Erythroblast (primary cell): ENCODE data around the gene PTOV1.

Experiments used
- DNase-seq, 2 experiments: peaks; one replicate each; lab custom pipeline; 2025; lab: John Stamatoyannopoulos, UW
- GATA1 ChIP-seq: IDR thresholded peaks from 2 replicates; pipeline ENCODE4 v1.6.1; 2011; ENCODE audit warnings: low read depth, mild to moderate bottlenecking, control low read depth, low read length, moderate library complexity
- POLR2A ChIP-seq: IDR thresholded peaks from 2 replicates; pipeline ENCODE4 v1.6.1; 2011; ENCODE audit warnings: mild to moderate bottlenecking, low read length

The PTOV1 gene

DNA sequence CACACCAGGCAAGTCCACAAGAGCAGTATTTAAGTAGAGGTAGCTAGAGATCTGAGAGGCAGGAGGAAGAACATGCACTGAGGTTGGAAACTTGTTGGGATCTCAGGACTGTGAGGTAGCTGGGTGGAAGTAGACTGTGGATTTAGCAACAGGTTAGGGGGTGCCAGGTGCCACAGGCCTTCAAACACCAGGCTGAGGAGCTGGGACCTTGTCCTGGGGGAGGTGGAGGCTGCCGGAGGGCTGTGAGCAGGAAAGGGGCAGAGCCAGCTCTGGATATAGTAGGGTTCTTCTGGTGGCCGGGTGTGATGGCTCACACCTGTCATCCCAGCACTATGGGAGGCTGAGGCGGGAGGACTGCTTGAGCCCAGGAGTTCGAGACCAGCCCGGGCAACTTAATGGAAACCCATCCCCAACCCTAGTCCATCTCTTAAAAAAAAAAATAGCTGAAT lies 41.0 kb upstream of the PTOV1 start:
- TF ChIP-seq POLR2A (no peak), GATA1 (no peak)
- DNase-seq: no peak

GRCh38 chr19:49811328-49811727 lies 39.6 kb upstream of the PTOV1 start:
- TF ChIP-seq GATA1: no peak
- TF ChIP-seq POLR2A: no peak
- no peak for DNase-seq

DNA sequence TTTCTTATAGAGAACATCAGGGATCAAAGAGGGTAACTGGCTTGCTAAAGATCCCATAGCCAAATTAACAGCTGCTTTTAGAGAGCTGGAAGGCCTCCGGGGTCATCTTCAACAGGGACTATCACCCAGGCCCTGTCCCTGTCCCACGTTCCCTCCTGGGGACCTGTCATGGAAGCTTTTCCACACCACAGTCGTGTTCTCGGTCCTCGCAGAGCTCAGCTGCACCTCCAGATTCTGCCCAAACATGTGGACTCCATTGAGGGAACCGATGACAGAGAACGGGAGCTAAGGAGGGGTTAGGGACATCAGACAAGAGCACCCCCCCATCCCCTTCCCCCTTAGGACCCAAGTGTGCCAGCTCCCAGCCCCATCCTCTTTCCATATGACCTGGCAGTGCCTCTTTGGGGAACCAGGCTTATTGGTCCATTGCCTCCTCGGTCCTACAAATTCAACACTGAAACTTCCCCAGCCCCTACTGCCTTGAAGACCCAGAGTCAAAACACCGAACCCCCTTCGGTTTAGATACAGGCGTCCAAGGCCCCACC lies 38.4 kb upstream of the PTOV1 start:
- TF ChIP-seq GATA1 (no peak), POLR2A (no peak)
- no peak for DNase-seq

GRCh38 chr19:49812997-49813861 lies 37.7 kb upstream of the PTOV1 start, which contains the start of gene FUZ:
TSS of gene FUZ (minus strand) at chr19:49813292. CDS start at chr19:49813106, 186 bp downstream.
- peak; percentile 52 for TF ChIP-seq POLR2A
- TF ChIP-seq GATA1: no peak
- DNase-seq: peak; percentile 99 to 100

GRCh38 chr19:49814010-49814409 lies 36.9 kb upstream of the PTOV1 start:
- DNase-seq: no peak
- TF ChIP-seq POLR2A: no peak

- TF ChIP-seq GATA1 (no peak), POLR2A (no peak)
- no peak for DNase-seq
These were observed 34.4 kb upstream of the PTOV1 start for GRCh38 chr19:49816590-49816989.

DNA sequence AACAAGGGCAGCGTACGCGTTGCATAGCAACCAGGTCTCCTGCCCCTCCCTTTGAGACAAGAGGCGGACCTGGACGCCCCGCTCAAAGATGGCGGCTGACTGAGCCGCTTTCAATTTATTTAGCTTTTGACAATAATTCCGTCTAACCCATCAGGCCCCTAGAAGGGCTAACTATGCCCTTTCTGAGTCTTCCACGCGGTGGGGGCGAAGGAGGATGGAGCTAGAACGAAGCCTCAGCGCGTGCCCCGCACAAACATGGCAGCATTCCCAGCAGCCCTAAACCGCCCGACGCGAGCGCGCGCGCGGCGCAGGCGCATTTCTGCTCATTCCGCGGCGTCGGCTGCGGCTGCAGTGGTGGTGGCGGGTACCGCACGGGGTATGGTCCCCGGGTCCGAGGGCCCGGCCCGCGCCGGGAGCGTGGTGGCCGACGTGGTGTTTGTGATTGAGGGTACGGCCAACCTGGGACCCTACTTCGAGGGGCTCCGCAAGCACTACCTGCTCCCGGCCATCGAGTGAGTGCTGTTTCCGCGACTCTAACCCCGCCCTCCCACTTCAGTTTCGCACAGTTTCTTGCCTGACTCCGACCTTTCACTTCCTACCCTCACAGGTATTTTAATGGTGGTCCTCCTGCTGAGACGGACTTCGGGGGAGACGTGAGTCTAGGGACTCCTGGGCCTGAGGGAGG lies 32.9 kb upstream of the PTOV1 start, which contains the start of gene MED25:
TSS of gene MED25 (plus strand) at position 326 of the 685 bp plus-strand sequence. CDS start at position 379, 53 bp downstream.
- peak; percentile 90 for TF ChIP-seq POLR2A
- TF ChIP-seq GATA1: no peak
- peak; percentile 93 to 96 for DNase-seq

DNA sequence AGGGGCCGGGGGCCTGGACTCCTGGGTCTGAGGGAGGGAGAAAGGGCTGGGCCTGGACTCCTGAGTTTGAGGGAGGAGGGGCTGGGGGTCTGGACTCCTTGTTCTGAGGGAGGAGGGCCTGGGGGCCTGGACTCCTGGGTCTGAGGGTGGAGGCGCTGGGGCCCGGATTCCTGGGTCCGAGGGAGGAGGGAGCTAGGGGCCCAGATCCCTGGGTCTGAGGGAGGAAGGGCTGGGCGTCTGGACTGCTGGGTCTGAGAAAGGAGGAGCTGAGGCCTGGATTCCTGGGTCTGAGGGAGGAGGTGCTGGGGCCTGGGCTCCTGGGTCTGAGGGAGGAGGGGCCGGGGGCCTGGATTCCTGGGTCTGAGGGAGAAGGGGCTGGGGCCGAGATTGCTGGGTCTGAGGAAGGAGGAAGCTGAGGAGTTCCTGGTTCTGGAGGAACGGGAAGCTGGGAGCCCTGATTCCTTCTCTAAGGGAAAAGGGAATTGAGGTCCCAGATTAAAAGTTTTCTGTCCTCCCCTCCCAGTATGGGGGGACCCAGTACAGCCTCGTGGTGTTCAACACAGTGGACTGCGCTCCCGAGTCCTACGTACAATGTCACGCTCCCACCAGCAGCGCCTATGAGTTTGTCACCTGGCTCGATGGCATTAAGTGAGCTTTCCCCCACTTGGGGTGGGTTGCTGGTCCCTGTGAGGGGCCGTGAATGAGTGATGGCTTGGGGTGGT lies 32.1 kb upstream of the PTOV1 start:
- TF ChIP-seq GATA1 (no peak), POLR2A (no peak)
- peak in 1 of 2 experiments; percentile 62 for DNase-seq

- peak; percentile 43 to 57 for DNase-seq
These were observed 31.4 kb upstream of the PTOV1 start for GRCh38 chr19:49819452-49820115.

GRCh38 chr19:49820125-49820524 lies 30.8 kb upstream of the PTOV1 start:
- TF ChIP-seq POLR2A: peak; percentile 83
- peak; percentile 20 for TF ChIP-seq GATA1
- peak; percentile 91 to 97 for DNase-seq

- no peak for TF ChIP-seq GATA1
- TF ChIP-seq POLR2A: no peak
- DNase-seq: no peak
These were observed 27.5 kb upstream of the PTOV1 start for GRCh38 chr19:49823472-49823871.

DNA sequence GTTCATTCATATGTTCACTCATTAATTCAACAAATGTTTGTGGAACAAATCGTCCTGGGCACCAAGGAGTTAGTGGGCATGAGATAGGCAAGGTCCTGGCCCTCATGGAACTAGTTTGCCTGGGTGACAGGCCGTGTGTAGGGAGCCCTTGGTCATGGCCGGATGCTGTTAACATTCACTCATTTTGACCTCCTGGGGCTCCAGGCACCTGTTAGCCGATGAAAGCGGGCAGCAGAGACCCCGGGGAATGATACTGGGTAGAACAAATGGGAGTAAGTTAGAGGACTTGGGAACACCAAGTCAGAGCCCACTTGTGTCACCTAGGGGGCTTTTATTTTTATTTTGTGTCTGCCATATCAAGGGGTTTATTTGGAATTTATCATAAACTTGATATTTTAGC lies 26.3 kb upstream of the PTOV1 start:
- no peak for TF ChIP-seq POLR2A
- no peak for TF ChIP-seq GATA1
- no peak for DNase-seq

GRCh38 chr19:49827034-49827433 lies 23.9 kb upstream of the PTOV1 start:
- no peak for TF ChIP-seq POLR2A
- TF ChIP-seq GATA1: no peak
- DNase-seq: no peak
